ENCODE measurements around the gene DYNLT2.
A peak's percentile ranks its signal among the peaks of the same experiment; 100 is the strongest.

Gene DYNLT2

DNA sequence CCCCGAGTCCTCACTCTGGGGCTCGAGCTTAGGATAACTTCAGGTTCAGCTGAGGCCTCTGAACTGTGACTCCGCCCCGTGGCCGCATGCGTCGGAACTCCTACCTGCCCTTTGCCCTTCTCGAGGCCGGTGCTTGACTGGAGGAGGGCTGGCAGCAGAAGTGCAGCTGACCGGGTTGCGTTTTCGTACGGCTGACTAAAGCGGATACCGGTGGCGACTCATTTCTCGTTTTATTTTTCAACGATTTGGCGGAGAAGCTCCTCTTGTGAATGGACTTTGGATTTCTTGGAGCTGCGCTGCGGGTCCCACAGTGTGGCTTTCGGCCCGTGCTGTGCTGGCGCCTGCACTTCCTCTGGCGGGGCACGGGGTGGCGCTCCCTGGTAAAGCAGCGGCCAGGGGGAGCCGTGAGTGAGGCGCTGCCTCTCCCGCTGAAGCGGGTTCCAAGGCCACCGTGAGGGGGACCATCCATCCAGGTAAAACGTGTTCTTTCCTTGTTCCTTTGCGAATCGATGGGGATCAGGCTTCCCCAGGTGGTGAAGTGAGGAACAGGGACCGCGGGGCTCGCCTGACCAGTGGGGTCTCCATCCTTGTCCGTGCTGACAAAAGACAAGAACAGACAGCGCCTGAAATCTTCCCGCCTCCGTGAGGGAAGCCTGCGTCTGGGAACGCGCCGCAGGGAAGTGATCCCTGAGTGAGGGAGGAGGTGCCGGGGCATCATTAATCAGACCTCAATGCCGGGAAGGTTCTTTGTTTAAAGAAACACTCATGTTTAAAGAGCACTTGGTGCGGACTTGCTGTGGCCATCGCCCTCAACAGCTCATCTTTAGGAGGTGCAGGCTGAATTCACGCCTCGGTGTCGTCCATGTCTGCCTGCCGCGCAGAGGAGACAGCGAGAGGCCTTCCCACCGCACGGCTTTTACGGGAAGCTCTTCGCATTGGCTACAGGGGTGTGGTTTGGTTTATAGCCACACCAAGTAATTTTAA is 38.9 kb upstream of the DYNLT2 start:
- peaks cover 13 to 14% of the 10 kb centered on the region in 2 donors for H3K4me1 Mint-ChIP-seq (ENCODE audit: low read depth in 2 of 2)
- ATAC-seq (replicated peaks) = peak; percentile 97
- H3K4me3 Mint-ChIP-seq = peak overlapping the region; percentile 82 to 84
- peak; percentile 65 to 75 (median 70) for DNase-seq
- no peaks in the 10 kb centered on the region for H3K9me3 Mint-ChIP-seq
- H3K27ac Mint-ChIP-seq = peak overlapping the region in 1 of 2 donors; percentile 29
- H3K36me3 Mint-ChIP-seq (ENCODE audit: insufficient read depth) = peaks cover 7% of the 10 kb centered on the region
- peaks cover 43 to 61% of the 10 kb centered on the region in 2 donors for H3K27me3 Mint-ChIP-seq

GRCh38 chr6:169789146-169789943 is 38.0 kb upstream of the DYNLT2 start:
- peaks cover 34 to 52% of the 10 kb centered on the region in 2 donors for H3K27me3 Mint-ChIP-seq

GRCh38 chr6:169788809-169789145 is 37.4 kb upstream of the DYNLT2 start:
- no peak for ATAC-seq (replicated peaks)
- peak overlapping the region in 1 of 2 donors; percentile 84 for H3K4me3 Mint-ChIP-seq
- peaks cover 7% of the 10 kb centered on the region for H3K36me3 Mint-ChIP-seq (ENCODE audit: insufficient read depth)
- DNase-seq = no peak
- no peaks in the 10 kb centered on the region for H3K9me3 Mint-ChIP-seq
- H3K4me1 Mint-ChIP-seq (ENCODE audit: low read depth in 2 of 2) = peaks cover 13 to 14% of the 10 kb centered on the region in 2 donors
- H3K27ac Mint-ChIP-seq = no peak overlapping the region
- H3K27me3 Mint-ChIP-seq = peaks cover 31 to 47% of the 10 kb centered on the region in 2 donors

More at GRCh38 chr6:169789146-169789943, 38.0 kb upstream of the DYNLT2 start:
- DNase-seq (no peak), ATAC-seq (replicated peaks) (no peak)
- H3K27ac Mint-ChIP-seq = no peak overlapping the region
- no peaks in the 10 kb centered on the region for H3K9me3 Mint-ChIP-seq
- peak overlapping the region; percentile 82 to 84 for H3K4me3 Mint-ChIP-seq
- H3K36me3 Mint-ChIP-seq (ENCODE audit: insufficient read depth) = peaks cover 7% of the 10 kb centered on the region
- peaks cover 13 to 14% of the 10 kb centered on the region in 2 donors for H3K4me1 Mint-ChIP-seq (ENCODE audit: low read depth in 2 of 2)

DNA sequence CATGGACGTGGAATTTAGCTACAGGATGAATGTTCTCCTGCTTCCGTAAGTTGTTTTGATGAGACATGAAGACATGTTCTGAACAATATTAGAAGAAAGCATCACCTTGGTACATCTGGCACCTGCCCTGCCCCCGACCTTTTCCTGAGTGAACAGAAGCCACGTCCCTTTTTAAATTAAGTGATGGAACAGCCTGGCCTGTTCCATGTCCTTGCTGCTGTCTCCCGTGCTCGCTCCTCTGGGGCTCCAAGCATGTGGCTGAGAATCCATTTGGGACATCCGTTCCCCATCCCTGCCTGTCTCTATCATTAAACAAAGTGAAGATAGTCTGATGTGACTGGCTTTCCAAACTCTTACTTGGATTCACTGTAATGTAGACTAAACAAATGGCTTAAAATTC is 36.4 kb upstream of the DYNLT2 start:
- Mint-ChIP-seq H3K27ac (peak overlapping the region in 1 of 2 donors; percentile 52), H3K27me3 (peaks cover 22 to 37% of the 10 kb centered on the region in 2 donors), H3K36me3 (ENCODE audit: insufficient read depth) (peaks cover 7% of the 10 kb centered on the region), H3K4me3 (no peak overlapping the region), H3K4me1 (ENCODE audit: low read depth in 2 of 2) (peaks cover 13 to 14% of the 10 kb centered on the region in 2 donors), H3K9me3 (no peaks in the 10 kb centered on the region)
- no peak for ATAC-seq (replicated peaks)
- DNase-seq = no peak

DNA sequence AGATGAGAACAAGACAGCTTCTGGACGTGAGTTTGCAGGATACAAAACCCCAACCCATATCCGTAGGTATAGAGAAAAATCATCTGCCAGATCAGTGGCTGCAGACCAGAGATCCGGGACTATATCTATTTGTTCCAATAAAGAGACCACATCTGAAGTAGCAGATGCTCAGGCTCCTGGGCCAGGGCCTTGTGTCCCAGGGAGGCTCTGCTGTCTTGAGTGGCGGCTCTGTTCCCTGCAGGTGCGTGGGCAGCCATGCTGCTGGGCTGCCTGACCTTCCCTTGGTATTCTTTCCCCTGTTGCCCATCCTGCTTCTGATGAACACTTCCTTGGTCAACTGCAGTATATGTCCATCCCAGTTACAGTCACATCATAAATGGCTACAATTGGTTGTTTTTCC is 35.0 kb upstream of the DYNLT2 start:
- Mint-ChIP-seq H3K4me3 (no peak overlapping the region), H3K4me1 (ENCODE audit: low read depth in 2 of 2) (peaks cover 11 to 14% of the 10 kb centered on the region in 2 donors), H3K27me3 (peaks cover 8 to 23% of the 10 kb centered on the region in 2 donors), H3K36me3 (ENCODE audit: insufficient read depth) (peaks cover 6% of the 10 kb centered on the region), H3K27ac (no peak overlapping the region), H3K9me3 (no peaks in the 10 kb centered on the region)
- DNase-seq = no peak
- no peak for ATAC-seq (replicated peaks)

- H3K27me3 Mint-ChIP-seq = peaks cover 0 to 18% of the 10 kb centered on the region in 2 donors
- H3K4me3 Mint-ChIP-seq = no peak overlapping the region
- peaks cover 3% of the 10 kb centered on the region for H3K36me3 Mint-ChIP-seq (ENCODE audit: insufficient read depth)
- DNase-seq (no peak), ATAC-seq (replicated peaks) (no peak)
- peaks cover 5 to 10% of the 10 kb centered on the region in 2 donors for H3K4me1 Mint-ChIP-seq (ENCODE audit: low read depth in 2 of 2)
- H3K9me3 Mint-ChIP-seq = no peaks in the 10 kb centered on the region
- H3K27ac Mint-ChIP-seq = no peak overlapping the region
Measured at GRCh38 chr6:169785566-169785965, 34.2 kb upstream of the DYNLT2 start.

- ATAC-seq (replicated peaks) (no peak), DNase-seq (no peak)
- Mint-ChIP-seq H3K27ac (no peak overlapping the region), H3K4me3 (no peak overlapping the region), H3K36me3 (ENCODE audit: insufficient read depth) (no peaks in the 10 kb centered on the region), H3K9me3 (no peaks in the 10 kb centered on the region), H3K4me1 (ENCODE audit: low read depth in 2 of 2) (peaks cover 0 to 3% of the 10 kb centered on the region in 2 donors), H3K27me3 (peaks cover 0 to 11% of the 10 kb centered on the region in 2 donors)
Measured at GRCh38 chr6:169784821-169785340, 33.5 kb upstream of the DYNLT2 start.

GRCh38 chr6:169783971-169784820 is 32.8 kb upstream of the DYNLT2 start:
- Mint-ChIP-seq H3K27me3 (peaks cover 0 to 6% of the 10 kb centered on the region in 2 donors), H3K27ac (no peak overlapping the region), H3K36me3 (ENCODE audit: insufficient read depth) (no peaks in the 10 kb centered on the region), H3K4me1 (ENCODE audit: low read depth in 2 of 2) (no peaks in the 10 kb centered on the region), H3K4me3 (no peak overlapping the region), H3K9me3 (no peaks in the 10 kb centered on the region)
- no peak for ATAC-seq (replicated peaks)
- no peak for DNase-seq

- no peak for ATAC-seq (replicated peaks)
- H3K27me3 Mint-ChIP-seq = no peaks in the 10 kb centered on the region
- H3K27ac Mint-ChIP-seq = no peak overlapping the region
Measured at GRCh38 chr6:169783401-169783800, 32.0 kb upstream of the DYNLT2 start.

GRCh38 chr6:169782966-169783365 is 31.6 kb upstream of the DYNLT2 start:
- Mint-ChIP-seq H3K27me3 (no peaks in the 10 kb centered on the region), H3K27ac (no peak overlapping the region), H3K9me3 (no peaks in the 10 kb centered on the region), H3K36me3 (ENCODE audit: insufficient read depth) (no peaks in the 10 kb centered on the region), H3K4me3 (no peak overlapping the region), H3K4me1 (ENCODE audit: low read depth in 2 of 2) (no peaks in the 10 kb centered on the region)
- ATAC-seq (replicated peaks) (no peak), DNase-seq (no peak)

More at GRCh38 chr6:169783401-169783800, 32.0 kb upstream of the DYNLT2 start:
- Mint-ChIP-seq H3K9me3 (no peaks in the 10 kb centered on the region), H3K4me3 (no peak overlapping the region), H3K36me3 (ENCODE audit: insufficient read depth) (no peaks in the 10 kb centered on the region), H3K4me1 (ENCODE audit: low read depth in 2 of 2) (no peaks in the 10 kb centered on the region)
- no peak for DNase-seq

GRCh38 chr6:169780571-169781091 is 29.3 kb upstream of the DYNLT2 start:
- no peak for ATAC-seq (replicated peaks)
- Mint-ChIP-seq H3K9me3 (no peaks in the 10 kb centered on the region), H3K4me3 (no peak overlapping the region), H3K27me3 (no peaks in the 10 kb centered on the region), H3K36me3 (ENCODE audit: insufficient read depth) (peaks cover 2% of the 10 kb centered on the region), H3K27ac (no peak overlapping the region), H3K4me1 (ENCODE audit: low read depth in 2 of 2) (no peaks in the 10 kb centered on the region)
- DNase-seq = no peak

GRCh38 chr6:169779896-169780295 is 28.5 kb upstream of the DYNLT2 start:
- Mint-ChIP-seq H3K27me3 (no peaks in the 10 kb centered on the region), H3K4me1 (ENCODE audit: low read depth in 2 of 2) (no peaks in the 10 kb centered on the region), H3K36me3 (ENCODE audit: insufficient read depth) (peaks cover 4% of the 10 kb centered on the region), H3K4me3 (no peak overlapping the region), H3K27ac (no peak overlapping the region), H3K9me3 (no peaks in the 10 kb centered on the region)
- DNase-seq = no peak
- ATAC-seq (replicated peaks) = no peak
